ENCODE measurements around the gene CD244.

DNA sequence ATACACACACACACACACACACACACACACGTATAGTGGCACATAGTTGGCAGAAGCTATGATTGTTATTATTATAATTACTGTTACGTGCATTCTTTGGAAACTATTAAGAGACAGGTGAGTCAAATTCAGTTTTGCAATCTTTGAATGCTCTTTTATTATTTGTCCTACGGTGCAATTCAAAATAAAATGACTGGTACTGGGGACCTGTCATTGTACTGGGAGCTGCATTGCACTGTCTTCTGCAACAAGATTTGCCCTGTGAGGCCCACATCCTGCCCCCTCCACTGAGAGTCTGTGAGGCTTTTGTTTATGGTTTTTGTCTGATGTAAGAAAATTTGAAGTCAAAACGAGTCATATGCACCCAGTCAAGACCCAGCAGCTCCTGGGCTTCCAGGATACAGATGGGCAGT lies 64.8 kb downstream of the CD244 start:
- TF ChIP-seq POLR2AphosphoS5 (IDR thresholded peaks at IDR 0.05; ENCODE audit: low read depth, low read length) (no peak), POLR2A (IDR thresholded peaks at IDR 0.05; ENCODE audit: low read depth, low read length) (no peak)

Measured in GM12892 (cell line).